HEK293 (cell line): ENCODE results near the gene ZNF775.

Experiments
- KLF16 ChIP-seq: fragments of 450-650 bp; formaldehyde crosslinking; IDR thresholded peaks from 2 replicates; pipeline ENCODE4 v1.5.1; 2017; ENCODE audit warnings: missing biosample characterization, missing genetic modification characterization
- KLF9 ChIP-seq: fragments of 450-650 bp; formaldehyde crosslinking; IDR thresholded peaks from 2 replicates; pipeline ENCODE4 v1.5.1; 2016; ENCODE audit warnings: missing biosample characterization, missing genetic modification characterization, low read depth
- REST ChIP-seq: fragments of 450-650 bp; formaldehyde crosslinking; IDR thresholded peaks from 2 replicates; pipeline ENCODE4 v1.5.1; 2016; ENCODE audit warnings: missing biosample characterization, missing genetic modification characterization
- SALL2 ChIP-seq: fragments of 450-650 bp; formaldehyde crosslinking; IDR thresholded peaks from 2 replicates; pipeline ENCODE4 v1.5.0; 2017; ENCODE audit warnings: missing biosample characterization, mild to moderate bottlenecking, missing genetic modification characterization, borderline replicate concordance
- SP2 ChIP-seq: fragments of 450-650 bp; formaldehyde crosslinking; IDR thresholded peaks from 2 replicates; pipeline ENCODE4 v1.5.1; 2016; ENCODE audit warnings: missing biosample characterization, missing genetic modification characterization
- ZBTB44 ChIP-seq: fragments of 450-650 bp; IDR thresholded peaks from 2 replicates; pipeline ENCODE4 v1.5.1; 2018; ENCODE audit warnings: missing biosample characterization, mild to moderate bottlenecking, missing genetic modification characterization
- ZBTB7A ChIP-seq: fragments of 450-650 bp; formaldehyde crosslinking; IDR thresholded peaks from 2 replicates; pipeline ENCODE4 v1.5.1; 2016; ENCODE audit warnings: low read depth, missing biosample characterization, missing genetic modification characterization
- ZFP69B ChIP-seq: fragments of 450-650 bp; formaldehyde crosslinking; IDR thresholded peaks from 2 replicates; pipeline ENCODE4 v1.5.1; 2016; ENCODE audit warnings: missing biosample characterization, missing genetic modification characterization
- ZNF184 ChIP-seq: fragments of 450-650 bp; IDR thresholded peaks from 2 replicates; pipeline ENCODE4 v1.5.1; 2018; ENCODE audit warnings: missing biosample characterization, mild to moderate bottlenecking, missing genetic modification characterization
- ZNF510 ChIP-seq: fragments of 450-650 bp; formaldehyde crosslinking; IDR thresholded peaks from 2 replicates; pipeline ENCODE4 v1.5.1; 2018; ENCODE audit warnings: mild to moderate bottlenecking, missing genetic modification characterization, missing biosample characterization; ENCODE audit not compliant: insufficient replicate concordance

GRCh38 chr7:150359622-150360362, 19.3 kb upstream of the ZNF775 start:
- TF ChIP-seq ZBTB44 (tag by site-specific recombination): no peak
- peak; percentile 92 for TF ChIP-seq ZFP69B (tag by site-specific recombination)
- no peak for TF ChIP-seq SP2
- no peak for TF ChIP-seq SALL2 (tag by site-specific recombination)
- no peak for TF ChIP-seq REST (tag by site-specific recombination)
- no peak for TF ChIP-seq KLF16
- no peak for TF ChIP-seq ZNF184 (tag by site-specific recombination)
- peak; percentile 96; the same call in 1 of the 2 replicates for TF ChIP-seq ZBTB7A
- TF ChIP-seq ZNF510 (tag by site-specific recombination): no peak
- peak; percentile 59 for TF ChIP-seq KLF9
